GM12872 (cell line): Measurements from ENCODE around the gene LMO7.

ENCODE experiments used
- CTCF ChIP-seq: IDR thresholded peaks from 3 replicates; pipeline ENCODE4 v1.5.1; 2011; ENCODE audit warnings: low read depth, mild to moderate bottlenecking, low read length, moderate library complexity; ENCODE audit not compliant: insufficient read depth

The LMO7 gene

GRCh38 chr13:75776550-75776949, 140.4 kb downstream of the LMO7 start:
- TF ChIP-seq CTCF: no peak

GRCh38 chr13:75779393-75779792, 143.3 kb downstream of the LMO7 start:
- no peak for TF ChIP-seq CTCF

GRCh38 chr13:75782985-75783384, 146.9 kb downstream of the LMO7 start:
- no peak for TF ChIP-seq CTCF

GRCh38 chr13:75784003-75784402, 147.9 kb downstream of the LMO7 start:
- no peak for TF ChIP-seq CTCF

GRCh38 chr13:75785130-75785529, 149.0 kb downstream of the LMO7 start:
- no peak for TF ChIP-seq CTCF

- TF ChIP-seq CTCF: no peak
Measured at GRCh38 chr13:75787249-75787928, 151.3 kb downstream of the LMO7 start.

GRCh38 chr13:75788481-75788981, 152.4 kb downstream of the LMO7 start:
- no peak for TF ChIP-seq CTCF
